ENCODE measurements around the gene HIPK1. TPM values are rescaled to one million over a fixed set of nuclear protein-coding genes. Genes with fewer than 3 reads are reported as not detected.
"Not testable (repeated sequence)": the region's sequence is repeated elsewhere in the genome, so short reads cannot be mapped to it uniquely, and the experiment has no call there.

Gene HIPK1
- total RNA-seq, 1 donor from 2014 or later: 41.6 TPM

- ATAC-seq: no peak
These were observed 16.2 kb downstream of the HIPK1 start for GRCh38 chr1:113945329-113945728.

GRCh38 chr1:113946112-113946511, 17.0 kb downstream of the HIPK1 start:
- ATAC-seq: no peak

DNA sequence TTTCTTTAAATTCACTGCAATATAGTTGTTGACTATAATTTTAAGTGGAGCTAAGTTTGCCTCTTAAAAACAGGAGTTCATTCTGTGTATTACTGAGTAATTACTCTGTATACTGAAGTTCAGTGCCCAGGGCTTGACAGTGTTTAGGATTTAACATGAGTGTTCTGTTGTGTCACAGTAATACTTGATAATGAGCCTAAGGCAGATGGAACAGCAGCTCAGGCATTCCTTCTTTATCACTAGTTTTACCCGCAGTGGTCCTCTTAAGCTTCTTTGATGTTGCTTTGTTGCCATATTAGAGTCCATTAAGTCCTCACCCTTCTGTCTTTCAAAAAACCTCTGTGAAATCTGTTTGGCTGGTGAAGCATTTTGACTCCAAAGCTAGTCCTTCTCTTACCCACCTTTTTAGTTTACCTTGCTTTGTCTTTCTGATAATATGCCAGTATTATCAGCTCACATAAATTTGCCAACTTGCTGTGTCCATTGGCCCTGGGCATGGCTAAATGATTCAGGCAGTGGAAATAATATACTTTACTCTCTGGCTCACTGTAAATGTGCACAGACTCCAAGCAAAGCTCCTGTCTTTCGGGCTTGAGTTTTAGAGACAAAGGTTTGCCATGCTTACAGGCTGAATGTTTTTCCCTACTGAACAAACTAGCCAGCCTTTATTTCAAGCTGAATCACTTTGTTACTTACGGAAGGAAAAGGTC, 17.7 kb downstream of the HIPK1 start:
- ATAC-seq: no peak

- ATAC-seq: no peak
These were observed 18.4 kb downstream of the HIPK1 start for GRCh38 chr1:113947388-113948107.

DNA sequence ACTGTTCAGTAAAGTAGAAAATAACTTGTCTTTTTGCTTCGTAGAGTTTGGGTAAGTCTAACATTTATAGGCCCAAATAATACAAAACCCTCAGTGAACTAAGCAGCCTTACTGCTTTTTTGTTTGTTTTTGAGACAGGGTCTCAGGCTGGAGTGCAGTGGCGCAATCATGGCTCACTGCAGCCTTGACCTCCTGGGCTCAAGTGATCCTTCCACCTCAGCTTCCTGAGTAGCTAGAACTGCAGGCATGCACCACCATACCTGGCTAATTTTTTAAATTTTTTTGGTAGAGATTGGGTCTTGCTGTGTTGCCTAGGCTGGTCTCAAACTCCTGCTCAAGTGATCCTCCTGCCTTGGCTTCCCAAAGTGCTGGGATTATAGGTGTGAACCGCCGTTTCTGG, 19.0 kb downstream of the HIPK1 start:
- ATAC-seq: not testable (repeated sequence)

GRCh38 chr1:113949007-113949406, 19.9 kb downstream of the HIPK1 start:
- no peak for ATAC-seq

DNA sequence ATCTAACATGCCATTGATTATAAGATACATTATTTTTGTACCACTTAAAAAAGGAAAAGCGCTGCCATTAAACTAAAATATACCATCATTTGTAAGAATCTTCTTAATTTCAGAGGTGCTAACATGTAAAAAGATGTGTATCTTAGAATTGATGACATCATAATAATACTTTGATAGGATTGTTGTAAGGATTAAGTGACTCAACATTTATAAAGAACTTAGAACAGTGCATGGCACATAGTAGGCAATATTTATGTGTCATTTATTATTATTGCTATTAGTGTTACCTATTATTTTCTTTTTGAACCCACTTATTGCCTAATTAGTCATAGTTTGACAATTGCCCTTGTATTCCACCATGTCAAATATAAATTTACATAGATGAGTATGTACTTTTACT, 21.8 kb downstream of the HIPK1 start:
- ATAC-seq: no peak

DNA sequence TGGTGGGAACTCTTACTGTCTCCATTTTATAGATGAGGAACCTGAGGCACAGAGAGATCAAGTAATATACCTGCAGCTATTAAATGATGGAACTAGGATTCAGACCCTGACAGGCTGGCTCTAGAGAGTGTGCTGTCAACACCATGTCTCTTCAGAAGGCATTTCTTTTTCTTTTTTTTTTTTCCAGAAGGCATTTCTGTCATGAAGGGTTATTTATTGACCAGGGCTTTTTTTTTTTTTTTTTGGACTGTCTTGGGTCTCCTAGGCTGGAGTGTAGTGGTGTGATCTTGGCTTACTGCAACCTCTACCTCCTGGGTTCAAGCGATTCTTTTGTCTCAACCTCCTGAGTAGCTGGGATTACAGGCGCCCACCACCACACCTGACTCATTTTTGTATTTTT, 22.6 kb downstream of the HIPK1 start:
- no peak for ATAC-seq

GRCh38 chr1:113957984-113958383, 28.9 kb downstream of the HIPK1 start:
- ATAC-seq: no peak

DNA sequence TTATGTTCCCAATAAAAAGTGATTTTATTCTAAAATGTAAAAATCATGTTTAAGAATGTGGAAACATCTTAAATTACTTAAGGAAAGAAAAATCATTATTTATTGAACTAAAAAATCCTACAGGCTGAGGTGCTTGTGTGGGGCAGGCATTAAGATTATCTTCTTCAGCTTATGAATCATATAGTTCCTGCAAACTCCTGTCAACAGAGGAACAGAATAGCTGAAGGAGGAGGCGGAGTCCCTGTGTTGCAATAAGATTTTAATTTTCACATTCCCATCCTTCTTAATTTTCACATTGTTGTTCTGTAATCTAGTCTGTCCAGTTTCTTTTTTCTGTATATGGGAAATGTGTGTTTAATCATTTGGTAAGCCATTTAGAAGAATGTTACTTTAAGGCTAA, 29.6 kb downstream of the HIPK1 start:
- peak; percentile 59 for ATAC-seq

- ATAC-seq: no peak
These were observed 34.3 kb downstream of the HIPK1 start for GRCh38 chr1:113963281-113963906.

DNA sequence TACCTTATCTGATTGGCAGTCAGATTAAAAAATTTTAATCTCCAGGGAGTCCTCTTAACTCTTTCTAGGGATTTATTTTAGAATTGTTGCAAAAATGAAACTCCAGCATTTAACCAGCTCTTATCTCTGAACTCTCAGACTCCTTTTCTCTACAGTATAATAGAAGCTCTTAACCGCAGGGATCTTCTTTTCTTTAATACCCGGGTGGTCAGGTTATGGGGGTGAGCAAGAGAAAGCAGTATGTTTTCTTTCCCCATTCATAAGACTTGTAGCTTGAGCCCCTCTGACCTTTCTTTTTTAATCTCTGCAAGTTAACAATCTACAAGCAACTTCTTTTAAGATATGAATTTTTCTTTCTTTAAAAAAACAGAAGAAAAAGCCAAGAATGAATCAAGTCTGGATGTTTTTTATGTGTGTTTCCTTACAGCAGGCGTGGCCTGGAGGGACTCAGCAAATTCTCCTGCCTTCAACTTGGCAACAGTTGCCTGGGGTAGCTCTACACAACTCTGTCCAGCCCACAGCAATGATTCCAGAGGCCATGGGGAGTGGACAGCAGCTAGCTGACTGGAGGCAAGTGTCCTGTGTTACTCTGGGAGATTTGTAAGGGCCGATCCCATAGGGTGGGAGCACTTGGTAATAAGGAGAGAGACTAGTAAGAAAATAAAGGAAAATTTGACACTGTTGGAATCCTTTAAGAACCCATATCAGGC, 36.7 kb downstream of the HIPK1 start:
- ATAC-seq: no peak

DNA sequence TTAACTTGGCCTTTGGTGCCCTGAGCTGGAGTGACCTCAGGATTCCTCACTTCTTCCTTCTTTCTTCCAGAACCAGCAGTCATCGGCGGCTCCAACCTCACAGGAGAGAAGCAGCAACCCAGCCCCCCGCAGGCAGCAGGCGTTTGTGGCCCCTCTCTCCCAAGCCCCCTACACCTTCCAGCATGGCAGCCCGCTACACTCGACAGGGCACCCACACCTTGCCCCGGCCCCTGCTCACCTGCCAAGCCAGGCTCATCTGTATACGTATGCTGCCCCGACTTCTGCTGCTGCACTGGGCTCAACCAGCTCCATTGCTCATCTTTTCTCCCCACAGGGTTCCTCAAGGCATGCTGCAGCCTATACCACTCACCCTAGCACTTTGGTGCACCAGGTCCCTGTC, 43.8 kb downstream of the HIPK1 start:
- no peak for ATAC-seq

DNA sequence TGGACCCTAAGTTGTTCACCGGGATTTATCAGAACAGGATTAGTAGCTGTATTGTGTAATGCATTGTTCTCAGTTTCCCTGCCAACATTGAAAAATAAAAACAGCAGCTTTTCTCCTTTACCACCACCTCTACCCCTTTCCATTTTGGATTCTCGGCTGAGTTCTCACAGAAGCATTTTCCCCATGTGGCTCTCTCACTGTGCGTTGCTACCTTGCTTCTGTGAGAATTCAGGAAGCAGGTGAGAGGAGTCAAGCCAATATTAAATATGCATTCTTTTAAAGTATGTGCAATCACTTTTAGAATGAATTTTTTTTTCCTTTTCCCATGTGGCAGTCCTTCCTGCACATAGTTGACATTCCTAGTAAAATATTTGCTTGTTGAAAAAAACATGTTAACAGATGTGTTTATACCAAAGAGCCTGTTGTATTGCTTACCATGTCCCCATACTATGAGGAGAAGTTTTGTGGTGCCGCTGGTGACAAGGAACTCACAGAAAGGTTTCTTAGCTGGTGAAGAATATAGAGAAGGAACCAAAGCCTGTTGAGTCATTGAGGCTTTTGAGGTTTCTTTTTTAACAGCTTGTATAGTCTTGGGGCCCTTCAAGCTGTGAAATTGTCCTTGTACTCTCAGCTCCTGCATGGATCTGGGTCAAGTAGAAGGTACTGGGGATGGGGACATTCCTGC, 46.2 kb downstream of the HIPK1 start:
- ATAC-seq: no peak

- ATAC-seq: no peak
These were observed 47.6 kb downstream of the HIPK1 start for GRCh38 chr1:113976609-113977278.

DNA sequence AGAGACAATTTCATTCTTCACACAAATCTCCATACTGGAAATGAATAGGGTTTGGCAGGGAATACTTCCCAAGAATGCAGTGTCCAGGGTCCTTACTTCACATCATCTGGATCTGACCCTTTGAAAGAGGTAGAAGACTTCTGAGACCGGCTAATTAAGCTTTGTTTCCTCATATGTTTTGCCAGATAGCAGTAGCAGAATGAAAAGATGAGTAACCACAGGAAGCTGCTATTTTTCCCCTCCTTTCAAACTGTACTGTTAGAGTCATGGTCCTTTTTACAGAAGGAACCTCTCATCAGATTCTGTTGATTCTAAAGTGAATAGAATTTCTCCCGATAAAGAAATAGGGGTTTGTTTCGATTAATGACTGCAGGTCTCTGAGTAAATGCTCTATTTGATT, 48.8 kb downstream of the HIPK1 start:
- no peak for ATAC-seq

DNA sequence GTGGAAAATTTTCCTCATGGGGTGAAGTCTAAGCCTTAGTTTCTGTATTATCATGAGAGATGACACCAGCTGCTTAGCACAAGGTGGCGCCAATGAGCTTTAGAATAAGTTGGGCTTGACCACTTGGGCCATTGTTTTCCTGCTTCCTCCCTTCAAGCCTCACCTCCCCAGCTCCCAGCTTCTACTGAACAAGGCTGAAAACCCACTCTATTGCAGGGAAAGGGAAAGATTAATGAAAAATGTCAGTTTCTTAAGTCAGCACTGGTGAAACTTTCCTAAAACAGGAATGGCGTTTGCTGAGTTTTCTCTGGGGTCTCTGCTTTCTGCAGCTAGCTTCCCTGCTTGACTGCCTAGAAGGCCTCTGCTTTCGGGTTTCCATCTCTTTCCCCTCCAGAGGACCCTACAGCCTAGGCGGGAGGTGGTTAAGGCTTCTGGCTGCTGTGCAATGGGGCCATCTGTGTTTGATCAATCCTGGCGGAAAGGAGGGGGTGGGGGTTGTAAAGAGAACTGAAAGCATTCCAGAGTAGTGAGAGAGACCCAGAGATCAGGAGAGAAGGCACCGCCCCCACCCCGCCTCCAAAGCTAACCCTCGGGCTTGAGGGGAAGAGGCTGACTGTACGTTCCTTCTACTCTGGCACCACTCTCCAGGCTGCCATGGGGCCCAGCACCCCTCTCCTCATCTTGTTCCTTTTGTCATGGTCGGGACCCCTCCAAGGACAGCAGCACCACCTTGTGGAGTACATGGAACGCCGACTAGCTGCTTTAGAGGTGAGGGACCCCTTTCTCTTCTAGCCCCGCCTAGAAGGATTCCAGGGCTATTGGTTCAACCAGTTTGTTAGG, 50.0 kb downstream of the HIPK1 start, which contains the start of gene OLFML3:
Gene OLFML3 (plus strand): TSS at position 612 of the 840 bp plus-strand sequence. CDS start 43 bp downstream, at position 655.
- peak; percentile 72 for ATAC-seq

DNA sequence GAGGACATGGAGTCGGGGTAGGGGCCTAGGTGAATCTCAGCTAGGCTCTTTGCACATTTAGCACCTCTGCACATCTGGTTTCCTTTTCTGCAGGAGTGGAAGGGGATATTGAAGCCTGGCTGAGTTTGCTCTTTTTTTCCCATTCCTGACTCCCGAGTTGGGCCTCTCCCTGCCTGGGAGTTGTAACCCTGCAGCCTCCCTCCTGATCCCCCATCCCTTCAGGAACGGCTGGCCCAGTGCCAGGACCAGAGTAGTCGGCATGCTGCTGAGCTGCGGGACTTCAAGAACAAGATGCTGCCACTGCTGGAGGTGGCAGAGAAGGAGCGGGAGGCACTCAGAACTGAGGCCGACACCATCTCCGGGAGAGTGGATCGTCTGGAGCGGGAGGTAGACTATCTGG, 51.0 kb downstream of the HIPK1 start:
- no peak for ATAC-seq

GRCh38 chr1:113981962-113982931, 53.1 kb downstream of the HIPK1 start:
- no peak for ATAC-seq

GRCh38 chr1:113982949-113983348, 53.8 kb downstream of the HIPK1 start:
- no peak for ATAC-seq

Data from esophagus mucosa (tissue), 1 donor.